MM.1S (cell line): ENCODE measurements around the gene NUDT6.

ENCODE experiments used
- EZH2 ChIP-seq: fragments of 300-600 bp; sonication (generic); optimal IDR thresholded peaks from 2 replicates; pipeline ENCODE3; 2017; ENCODE audit warnings: low read depth, mild to moderate bottlenecking, antibody characterized with exemption, low read length, mixed read lengths
- EZH2phosphoT487 ChIP-seq: fragments of 300-600 bp; sonication (generic); IDR thresholded peaks from 2 replicates; pipeline ENCODE4 v1.6.1; 2018; ENCODE audit warnings: antibody characterized with exemption, low read length
- TF ChIP-seq, protein P1 (sequence below): fragments of 300-600 bp; sonication (generic); IDR thresholded peaks from 2 replicates; pipeline ENCODE4 v1.5.1; 2016; ENCODE audit warnings: antibody characterized with exemption, low read length, mixed read lengths

- TF ChIP-seq, protein P1, sequence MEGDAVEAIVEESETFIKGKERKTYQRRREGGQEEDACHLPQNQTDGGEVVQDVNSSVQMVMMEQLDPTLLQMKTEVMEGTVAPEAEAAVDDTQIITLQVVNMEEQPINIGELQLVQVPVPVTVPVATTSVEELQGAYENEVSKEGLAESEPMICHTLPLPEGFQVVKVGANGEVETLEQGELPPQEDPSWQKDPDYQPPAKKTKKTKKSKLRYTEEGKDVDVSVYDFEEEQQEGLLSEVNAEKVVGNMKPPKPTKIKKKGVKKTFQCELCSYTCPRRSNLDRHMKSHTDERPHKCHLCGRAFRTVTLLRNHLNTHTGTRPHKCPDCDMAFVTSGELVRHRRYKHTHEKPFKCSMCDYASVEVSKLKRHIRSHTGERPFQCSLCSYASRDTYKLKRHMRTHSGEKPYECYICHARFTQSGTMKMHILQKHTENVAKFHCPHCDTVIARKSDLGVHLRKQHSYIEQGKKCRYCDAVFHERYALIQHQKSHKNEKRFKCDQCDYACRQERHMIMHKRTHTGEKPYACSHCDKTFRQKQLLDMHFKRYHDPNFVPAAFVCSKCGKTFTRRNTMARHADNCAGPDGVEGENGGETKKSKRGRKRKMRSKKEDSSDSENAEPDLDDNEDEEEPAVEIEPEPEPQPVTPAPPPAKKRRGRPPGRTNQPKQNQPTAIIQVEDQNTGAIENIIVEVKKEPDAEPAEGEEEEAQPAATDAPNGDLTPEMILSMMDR = no peak
- TF ChIP-seq EZH2phosphoT487 (no peak), EZH2 (no peak)
Measured at GRCh38 chr4:122967231-122967630, 44.8 kb upstream of the NUDT6 start.
